HG03280 (cell line): ENCODE data around the gene PLA2G3.

ENCODE experiments used
- ATAC-seq: cut with Tn5 transposase; IDR thresholded peaks from one replicate; pipeline ENCODE4 v1.9.1; 2021; ENCODE audit warnings: mild to moderate bottlenecking, moderate library complexity; ENCODE audit not compliant: unreplicated experiment

Gene PLA2G3

GRCh38 chr22:31148953-31149627 is 8.8 kb upstream of the PLA2G3 start:
- no peak for ATAC-seq

- ATAC-seq: no peak
Measured at GRCh38 chr22:31148488-31148887, 8.2 kb upstream of the PLA2G3 start.

- ATAC-seq: no peak
Measured at GRCh38 chr22:31144223-31144622, 3.9 kb upstream of the PLA2G3 start.

GRCh38 chr22:31143537-31143936 is 3.2 kb upstream of the PLA2G3 start:
- no peak for ATAC-seq

GRCh38 chr22:31143038-31143437 is 2.7 kb upstream of the PLA2G3 start:
- no peak for ATAC-seq

- no peak for ATAC-seq
Measured at GRCh38 chr22:31142285-31142684, 2.0 kb upstream of the PLA2G3 start.

- no peak for ATAC-seq
Measured at GRCh38 chr22:31141551-31141950, 1.2 kb upstream of the PLA2G3 start.

GRCh38 chr22:31140746-31141145 is 438 bp upstream of the PLA2G3 start:
- ATAC-seq: no peak

- ATAC-seq: no peak
Measured at GRCh38 chr22:31139066-31139465, 1.2 kb downstream of the PLA2G3 start.

GRCh38 chr22:31138126-31138525 is 2.2 kb downstream of the PLA2G3 start:
- no peak for ATAC-seq

- ATAC-seq: no peak
Measured at GRCh38 chr22:31137721-31138120, 2.6 kb downstream of the PLA2G3 start.

GRCh38 chr22:31136711-31137110 is 3.6 kb downstream of the PLA2G3 start:
- no peak for ATAC-seq

- ATAC-seq: no peak
Measured at GRCh38 chr22:31136155-31136554, 4.2 kb downstream of the PLA2G3 start.

- ATAC-seq: no peak
Measured at GRCh38 chr22:31135706-31136105, 4.6 kb downstream of the PLA2G3 start.

GRCh38 chr22:31134688-31135087 is 5.6 kb downstream of the PLA2G3 start:
- no peak for ATAC-seq

GRCh38 chr22:31133911-31134310 is 6.4 kb downstream of the PLA2G3 start:
- ATAC-seq: no peak

GRCh38 chr22:31130873-31131272 is 9.4 kb downstream of the PLA2G3 start:
- no peak for ATAC-seq

GRCh38 chr22:31128156-31128555 is 12.2 kb downstream of the PLA2G3 start:
- no peak for ATAC-seq

GRCh38 chr22:31127181-31127772 is 13.0 kb downstream of the PLA2G3 start:
- ATAC-seq: no peak

- ATAC-seq: no peak
Measured at GRCh38 chr22:31126869-31127175, 13.5 kb downstream of the PLA2G3 start.

- ATAC-seq: no peak
Measured at GRCh38 chr22:31126128-31126868, 14.0 kb downstream of the PLA2G3 start.

- no peak for ATAC-seq
Measured at GRCh38 chr22:31125521-31126117, 14.7 kb downstream of the PLA2G3 start.
